ENCODE data around the gene NDUFS5.
A peak's percentile ranks its signal among the peaks of the same experiment; 100 is the strongest.

NDUFS5 gene

GRCh38 chr1:39021426-39021825 is 4.7 kb upstream of the NDUFS5 start:
- TF ChIP-seq CTCF (IDR thresholded peaks at IDR 0.05): no peak
- Histone ChIP-seq H3K4me3 (no peak overlapping the region), H3K27ac (no peak overlapping the region)
- no peak for DNase-seq (ENCODE audit: low spot score)

DNA sequence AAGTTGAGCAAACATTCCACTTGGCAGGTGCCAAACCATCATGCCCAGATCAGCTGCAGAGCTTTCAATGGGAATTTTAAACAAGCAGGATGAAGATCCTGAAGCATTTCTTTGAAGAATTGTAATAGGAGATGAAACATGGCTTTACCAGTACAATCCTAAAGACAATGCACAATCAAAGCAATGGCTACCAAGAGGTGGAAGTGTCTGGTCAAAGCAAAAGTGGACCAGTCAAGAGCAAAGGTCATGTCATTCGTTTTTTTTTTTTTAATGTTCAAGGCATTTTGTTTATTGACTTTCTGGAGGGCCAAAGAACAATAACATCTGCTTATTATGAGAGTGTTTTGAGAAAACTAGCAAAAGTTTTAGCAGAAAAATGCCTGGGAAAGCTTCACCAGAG is 3.0 kb upstream of the NDUFS5 start:
- no peak for DNase-seq (ENCODE audit: low spot score)
- no peak for TF ChIP-seq CTCF (IDR thresholded peaks at IDR 0.05)
- H3K27ac ChIP-seq: no peak overlapping the region
- H3K4me3 ChIP-seq: no peak overlapping the region

DNA sequence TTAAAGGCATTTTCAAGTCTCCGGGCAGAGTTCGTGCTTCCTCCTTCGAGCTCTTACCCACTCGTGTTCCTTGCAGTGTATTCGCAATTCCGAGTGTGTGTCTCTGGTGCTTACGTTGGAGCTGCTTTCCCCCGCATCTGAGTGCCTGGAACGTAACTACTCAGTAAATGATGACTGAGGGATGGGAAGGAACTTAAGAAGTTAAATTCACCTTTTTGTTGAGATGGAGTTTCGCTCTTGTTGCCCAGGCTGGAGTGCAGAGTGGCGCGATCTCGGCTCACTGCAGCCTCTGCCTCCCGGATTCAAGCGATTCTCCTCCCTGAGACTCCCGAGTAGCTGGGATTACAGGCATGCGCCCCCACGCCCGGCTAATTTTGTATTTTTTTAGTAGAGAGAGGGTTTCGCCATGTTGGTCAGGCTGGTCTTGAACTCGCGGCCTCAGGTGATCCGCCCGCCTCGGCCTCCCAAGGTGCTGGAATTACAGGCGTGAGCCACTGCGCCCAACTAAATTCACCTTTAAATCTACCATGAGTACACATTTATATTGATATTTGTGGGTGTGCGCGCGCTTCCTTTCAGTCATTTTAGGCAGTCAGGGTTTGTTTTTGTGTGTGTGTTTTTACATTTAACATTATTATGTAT is 837 bp downstream of the NDUFS5 start:
- Histone ChIP-seq H3K27ac (peak overlapping the region; percentile 97 to 98), H3K4me3 (peak overlapping the region; percentile 88)
- TF ChIP-seq CTCF (IDR thresholded peaks at IDR 0.05): no peak
- no peak for DNase-seq (ENCODE audit: low spot score)

GRCh38 chr1:39034114-39034654 is 8.0 kb downstream of the NDUFS5 start:
- H3K4me3 ChIP-seq: no peak overlapping the region
- no peak for TF ChIP-seq CTCF (IDR thresholded peaks at IDR 0.05)
- DNase-seq (ENCODE audit: low spot score): no peak
- H3K27ac ChIP-seq: no peak overlapping the region

DNA sequence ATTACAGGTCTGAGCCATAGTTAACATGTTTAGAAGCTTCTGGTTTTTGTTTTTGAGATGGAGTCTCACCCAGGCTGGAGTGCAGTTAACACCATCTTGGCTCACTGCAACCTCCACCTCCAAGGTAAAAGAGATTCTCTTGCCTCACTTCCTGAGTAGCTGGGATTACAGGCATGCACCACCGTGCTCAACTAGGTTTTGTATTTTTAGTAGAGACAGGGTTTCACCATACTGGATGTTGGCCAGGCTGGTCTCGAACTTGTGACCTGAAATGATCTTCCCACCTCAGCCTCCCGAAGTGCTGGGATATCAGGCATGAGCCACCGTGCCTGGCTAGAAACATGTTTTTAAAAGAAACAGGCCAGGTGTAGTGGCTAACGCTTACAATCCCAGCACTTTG is 10.5 kb downstream of the NDUFS5 start:
- no peak overlapping the region for H3K4me3 ChIP-seq
- DNase-seq (ENCODE audit: low spot score): no peak
- TF ChIP-seq CTCF (IDR thresholded peaks at IDR 0.05): no peak
- no peak overlapping the region for H3K27ac ChIP-seq

DNA sequence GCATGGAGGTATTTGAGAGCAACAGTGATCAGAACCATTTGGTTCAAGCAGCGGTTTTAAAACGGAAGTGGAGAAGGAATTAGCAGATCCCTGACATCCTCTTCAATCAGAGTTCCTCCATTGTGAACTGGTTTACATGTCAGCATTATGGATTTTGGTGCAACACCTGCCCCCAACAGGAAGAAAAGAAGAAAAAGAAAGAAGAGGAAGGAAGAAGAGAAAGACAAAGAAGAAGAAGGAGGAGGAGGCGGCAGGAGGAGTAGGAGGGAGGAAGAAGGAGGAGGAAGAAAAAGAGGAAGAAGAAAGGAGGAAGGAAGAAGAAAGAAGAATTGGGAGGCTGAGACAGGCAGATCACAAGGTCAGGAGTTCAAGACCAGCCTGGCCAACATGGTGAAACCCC is 17.4 kb downstream of the NDUFS5 start:
- H3K27ac ChIP-seq: no peak overlapping the region
- no peak for TF ChIP-seq CTCF (IDR thresholded peaks at IDR 0.05)
- no peak overlapping the region for H3K4me3 ChIP-seq
- DNase-seq (ENCODE audit: low spot score): no peak

DNA sequence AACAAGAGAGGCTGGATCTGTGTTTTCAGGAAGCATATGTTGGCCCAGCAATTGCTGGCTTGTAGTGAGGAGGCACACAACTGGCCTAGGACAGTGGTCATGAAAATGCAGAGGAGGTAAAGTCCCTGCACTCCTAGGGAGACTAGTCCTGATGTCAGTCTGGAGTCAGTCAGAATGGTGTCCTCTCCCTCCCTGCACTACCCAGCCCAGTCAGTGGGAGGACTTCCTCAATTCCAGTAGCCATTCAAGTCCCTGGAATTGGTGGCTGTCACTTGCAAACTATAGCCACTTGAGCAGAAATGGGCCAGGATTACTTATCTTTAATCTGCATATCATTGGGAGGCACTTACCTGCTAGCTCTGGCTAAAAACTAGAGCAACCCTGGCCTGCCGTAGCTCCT is 18.6 kb downstream of the NDUFS5 start:
- DNase-seq (ENCODE audit: low spot score): no peak
- H3K27ac ChIP-seq: no peak overlapping the region
- TF ChIP-seq CTCF (IDR thresholded peaks at IDR 0.05): no peak
- no peak overlapping the region for H3K4me3 ChIP-seq
